Measurements from ENCODE around the gene FNDC3B. TPM values are rescaled to one million over a fixed set of nuclear protein-coding genes. Genes with fewer than 3 reads are reported as not detected.

FNDC3B gene
- total RNA-seq, 1 donor from 2014 or later: 171 TPM

- DNase-seq (ENCODE audit: low spot score) (no peak), ATAC-seq (no peak)
- intact Hi-C loops (cut with DNase I): no loop called here
Measured at GRCh38 chr3:172047567-172048115, 8.3 kb downstream of the FNDC3B start.

GRCh38 chr3:172048599-172048998 is 9.2 kb downstream of the FNDC3B start:
- ATAC-seq (no peak), DNase-seq (ENCODE audit: low spot score) (no peak)
- intact Hi-C loops (cut with DNase I): no loop called here

- intact Hi-C loops (cut with DNase I): no loop called here
- DNase-seq (ENCODE audit: low spot score) (no peak), ATAC-seq (no peak)
Measured at GRCh38 chr3:172051310-172051956, 12.1 kb downstream of the FNDC3B start.

GRCh38 chr3:172051957-172052354 is 12.6 kb downstream of the FNDC3B start:
- intact Hi-C loops (cut with DNase I): no loop called here
- ATAC-seq (no peak), DNase-seq (ENCODE audit: low spot score) (no peak)

- intact Hi-C loops (cut with DNase I): no loop called here
- DNase-seq (ENCODE audit: low spot score) (no peak), ATAC-seq (no peak)
Measured at GRCh38 chr3:172052405-172052804, 13.0 kb downstream of the FNDC3B start.

- ATAC-seq (peak; percentile 7), DNase-seq (ENCODE audit: low spot score) (no peak)
- intact Hi-C loops (cut with DNase I): no loop called here
Measured at GRCh38 chr3:172054115-172054764, 14.9 kb downstream of the FNDC3B start.

- ATAC-seq (no peak), DNase-seq (ENCODE audit: low spot score) (no peak)
- intact Hi-C loops (cut with DNase I): no loop called here
Measured at GRCh38 chr3:172056416-172056815, 17.0 kb downstream of the FNDC3B start.

GRCh38 chr3:172057059-172057458 is 17.7 kb downstream of the FNDC3B start:
- intact Hi-C loops (cut with DNase I): no loop called here

GRCh38 chr3:172057624-172058327 is 18.4 kb downstream of the FNDC3B start:
- no peak for ATAC-seq
- intact Hi-C loops (cut with DNase I): no loop called here

More at GRCh38 chr3:172057059-172057458, 17.7 kb downstream of the FNDC3B start:
- DNase-seq (ENCODE audit: low spot score) (no peak), ATAC-seq (no peak)

GRCh38 chr3:172059532-172059931 is 20.2 kb downstream of the FNDC3B start:
- DNase-seq (ENCODE audit: low spot score): no peak
- intact Hi-C loops (cut with DNase I): no loop called here

More at GRCh38 chr3:172057624-172058327, 18.4 kb downstream of the FNDC3B start:
- no peak for DNase-seq (ENCODE audit: low spot score)

GRCh38 chr3:172060234-172060633 is 20.9 kb downstream of the FNDC3B start:
- ATAC-seq: no peak
- intact Hi-C loops (cut with DNase I): no loop called here
- DNase-seq (ENCODE audit: low spot score): no peak

More at GRCh38 chr3:172059532-172059931, 20.2 kb downstream of the FNDC3B start:
- ATAC-seq: no peak

GRCh38 chr3:172061724-172062184 is 22.4 kb downstream of the FNDC3B start:
- ATAC-seq (peak; percentile 81), DNase-seq (ENCODE audit: low spot score) (no peak)
- intact Hi-C loops (cut with DNase I): no loop called here

GRCh38 chr3:172062761-172063160 is 23.4 kb downstream of the FNDC3B start:
- ATAC-seq: no peak
- intact Hi-C loops (cut with DNase I): no loop called here
- no peak for DNase-seq (ENCODE audit: low spot score)

- intact Hi-C loops (cut with DNase I): no loop called here
- DNase-seq (ENCODE audit: low spot score) (no peak), ATAC-seq (no peak)
Measured at GRCh38 chr3:172063456-172064432, 24.4 kb downstream of the FNDC3B start.

GRCh38 chr3:172065527-172065926 is 26.1 kb downstream of the FNDC3B start:
- DNase-seq (ENCODE audit: low spot score): no peak
- no peak for ATAC-seq
- intact Hi-C loops (cut with DNase I): no loop called here

- intact Hi-C loops (cut with DNase I): no loop called here
- ATAC-seq (no peak), DNase-seq (ENCODE audit: low spot score) (no peak)
Measured at GRCh38 chr3:172065967-172066762, 26.8 kb downstream of the FNDC3B start.

- intact Hi-C loops (cut with DNase I): no loop called here
- no peak for ATAC-seq
Measured at GRCh38 chr3:172066880-172067796, 27.8 kb downstream of the FNDC3B start.

More at GRCh38 chr3:172066880-172067796, 27.8 kb downstream of the FNDC3B start:
- DNase-seq (ENCODE audit: low spot score): no peak
